Measurements from ENCODE around the gene PDE5A. TPM values are rescaled to one million over a fixed set of nuclear protein-coding genes. Genes with fewer than 3 reads are reported as not detected.

PDE5A gene
- total and polyA plus RNA-seq, 2 donors (not counting 3 experiments of a cell fraction or from before 2014, with no cell fraction given) = 0.73 to 2.3 TPM

DNA sequence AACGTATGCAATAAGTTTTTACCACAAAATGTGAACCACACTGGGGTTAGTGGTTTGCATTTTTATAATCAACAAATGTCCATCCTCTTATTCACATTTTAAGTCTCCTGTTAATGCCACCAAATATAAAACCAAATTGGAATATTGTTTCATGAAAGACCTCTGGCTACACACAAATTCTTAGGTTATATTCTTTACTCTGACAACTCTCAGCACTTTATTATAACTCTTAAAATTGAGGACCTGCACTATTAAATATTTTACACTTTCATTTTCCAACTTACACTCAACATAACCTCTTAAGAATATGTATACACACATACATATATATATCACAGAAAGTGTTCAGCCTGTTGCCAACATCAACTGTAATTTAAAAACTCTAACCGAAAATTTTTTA lies 2.8 kb downstream of the PDE5A start:
- no TSS peak for BruUV-seq (replicated peaks)
- DNase-seq (ENCODE audit: low read depth, low spot score) (no peak), FAIRE-seq (no peak)
- no peak for TF ChIP-seq JUN (IDR thresholded peaks at IDR 0.05; ENCODE audit: borderline replicate concordance, insufficient read depth, insufficient read length, low read depth)
- TF ChIP-seq MYC (IDR thresholded peaks at IDR 0.05; ENCODE audit: low read depth, low read length) = no peak
- TF ChIP-seq, protein P1, sequence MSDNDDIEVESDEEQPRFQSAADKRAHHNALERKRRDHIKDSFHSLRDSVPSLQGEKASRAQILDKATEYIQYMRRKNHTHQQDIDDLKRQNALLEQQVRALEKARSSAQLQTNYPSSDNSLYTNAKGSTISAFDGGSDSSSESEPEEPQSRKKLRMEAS (IDR thresholded peaks at IDR 0.05; ENCODE audit: insufficient read depth, insufficient read length) = no peak
- TF ChIP-seq GATA2 (IDR thresholded peaks at IDR 0.05; ENCODE audit: insufficient read depth, insufficient read length, low read depth, low read length) = no peak
- TF ChIP-seq POLR2AphosphoS5 (IDR thresholded peaks at IDR 0.05; ENCODE audit: insufficient read depth, low read depth, low read length) = no peak
- no peak for TF ChIP-seq FOS (IDR thresholded peaks at IDR 0.05; ENCODE audit: borderline replicate concordance, insufficient read depth, low read length)
- no peak for TF ChIP-seq EZH2 (IDR thresholded peaks at IDR 0.05; ENCODE audit: borderline replicate concordance, low read depth, low read length, severe bottlenecking)
- TF ChIP-seq, protein P2, sequence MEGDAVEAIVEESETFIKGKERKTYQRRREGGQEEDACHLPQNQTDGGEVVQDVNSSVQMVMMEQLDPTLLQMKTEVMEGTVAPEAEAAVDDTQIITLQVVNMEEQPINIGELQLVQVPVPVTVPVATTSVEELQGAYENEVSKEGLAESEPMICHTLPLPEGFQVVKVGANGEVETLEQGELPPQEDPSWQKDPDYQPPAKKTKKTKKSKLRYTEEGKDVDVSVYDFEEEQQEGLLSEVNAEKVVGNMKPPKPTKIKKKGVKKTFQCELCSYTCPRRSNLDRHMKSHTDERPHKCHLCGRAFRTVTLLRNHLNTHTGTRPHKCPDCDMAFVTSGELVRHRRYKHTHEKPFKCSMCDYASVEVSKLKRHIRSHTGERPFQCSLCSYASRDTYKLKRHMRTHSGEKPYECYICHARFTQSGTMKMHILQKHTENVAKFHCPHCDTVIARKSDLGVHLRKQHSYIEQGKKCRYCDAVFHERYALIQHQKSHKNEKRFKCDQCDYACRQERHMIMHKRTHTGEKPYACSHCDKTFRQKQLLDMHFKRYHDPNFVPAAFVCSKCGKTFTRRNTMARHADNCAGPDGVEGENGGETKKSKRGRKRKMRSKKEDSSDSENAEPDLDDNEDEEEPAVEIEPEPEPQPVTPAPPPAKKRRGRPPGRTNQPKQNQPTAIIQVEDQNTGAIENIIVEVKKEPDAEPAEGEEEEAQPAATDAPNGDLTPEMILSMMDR (IDR thresholded peaks at IDR 0.05; ENCODE audit: extremely low read depth in 1 of 2, insufficient read depth in 1 of 2, low read depth in 1 of 2, low read length in 2 of 2) = no peak
- TF ChIP-seq POLR2A (IDR thresholded peaks at IDR 0.05; ENCODE audit: low read depth, low read length) = no peak
- H3K4me1 ChIP-seq (ENCODE audit: control insufficient read depth, extremely low read depth, insufficient read depth, low read length) = peaks cover 14% of the 10 kb centered on the region
- CTCF ChIA-PET = interaction anchor here (1.2 to 1.9 kb wide), 3 partner anchors 67 to 443 kb away, joined by 3 to 4 read pairs (median 3); no protein-coding TSS in a partner anchor
- no peak overlapping the region for H3K9ac ChIP-seq (replicated peaks; ENCODE audit: extremely low read depth, insufficient read depth, low read length)
- H3K36me3 ChIP-seq (ENCODE audit: control insufficient read depth in 2 of 2, extremely low read depth in 1 of 2, insufficient read depth in 2 of 2, low read length in 2 of 2) = no peaks in the 10 kb centered on the region
- dilution Hi-C loops (cut with MboI; ENCODE audit: extremely low pct_ligation_motif_present, low sequenced_read_pairs) (no loop called here), intact Hi-C loops (cut with micrococcal nuclease) (loop anchor here (5.0 kb wide), 1 partner anchor 883 kb away; no protein-coding TSS in a partner anchor)
- POLR2A ChIA-PET = no interaction called here
- no peaks in the 10 kb centered on the region for H3K27me3 ChIP-seq (ENCODE audit: control insufficient read depth in 2 of 2, insufficient read depth in 2 of 2, low read length in 2 of 2)
- H3K4me3 ChIP-seq (replicated peaks in 1 of 3; ENCODE audit: insufficient read depth in 1 of 3, low read depth in 1 of 3, low read length in 3 of 3) = no peak overlapping the region
- no peaks in the 10 kb centered on the region for H4K20me1 ChIP-seq (replicated peaks; ENCODE audit: control insufficient read depth, extremely low read depth, insufficient read depth, low read length)
- H3K9me3 ChIP-seq (replicated peaks; ENCODE audit: control insufficient read depth, insufficient read depth, low read length) = no peaks in the 10 kb centered on the region
- H3K27ac ChIP-seq (ENCODE audit: insufficient read depth, low read depth, low read length) = no peak overlapping the region
- H3K79me2 ChIP-seq (ENCODE audit: control insufficient read depth, insufficient read depth, low read length) = no peaks in the 10 kb centered on the region
- H2AFZ ChIP-seq (ENCODE audit: low read depth, low read length) = no peak overlapping the region
- H3K4me2 ChIP-seq (ENCODE audit: insufficient read depth, low read length) = no peak overlapping the region
- H3K9me1 ChIP-seq (replicated peaks; ENCODE audit: control insufficient read depth, extremely low read depth, insufficient read depth, low read length) = no peaks in the 10 kb centered on the region
